ENCODE data around the gene TMEM161B.
A peak's percentile ranks its signal among the peaks of the same experiment; 100 is the strongest.
"Not testable (repeated sequence)": the region's sequence is repeated elsewhere in the genome, so short reads cannot be mapped to it uniquely, and the experiment has no call there.

The TMEM161B gene

GRCh38 chr5:88235828-88236227 lies 32.8 kb downstream of the TMEM161B start:
- Mint-ChIP-seq H3K27ac (no peak overlapping the region), H3K27me3 (no peaks in the 10 kb centered on the region), H3K36me3 (peaks cover 38% of the 10 kb centered on the region), H3K9me3 (no peaks in the 10 kb centered on the region), H3K4me3 (no peak overlapping the region), H3K4me1 (no peaks in the 10 kb centered on the region)
- no peak for ATAC-seq

- Mint-ChIP-seq H3K27ac (no peak overlapping the region), H3K27me3 (no peaks in the 10 kb centered on the region), H3K4me3 (no peak overlapping the region), H3K9me3 (no peaks in the 10 kb centered on the region), H3K36me3 (peaks cover 42% of the 10 kb centered on the region), H3K4me1 (no peaks in the 10 kb centered on the region)
- ATAC-seq, result no peak
Measured at GRCh38 chr5:88235346-88235745, 33.3 kb downstream of the TMEM161B start.

- Mint-ChIP-seq H3K4me1 (peaks cover 7% of the 10 kb centered on the region), H3K27ac (no peak overlapping the region), H3K27me3 (no peaks in the 10 kb centered on the region), H3K4me3 (no peak overlapping the region), H3K36me3 (peaks cover 54% of the 10 kb centered on the region), H3K9me3 (no peaks in the 10 kb centered on the region)
- ATAC-seq, result no peak
Measured at GRCh38 chr5:88230546-88231066, 38.0 kb downstream of the TMEM161B start.

GRCh38 chr5:88226881-88227450 lies 41.7 kb downstream of the TMEM161B start:
- Mint-ChIP-seq H3K27me3 (no peaks in the 10 kb centered on the region), H3K4me1 (peaks cover 13% of the 10 kb centered on the region), H3K4me3 (no peak overlapping the region), H3K36me3 (peaks cover 45% of the 10 kb centered on the region), H3K9me3 (no peaks in the 10 kb centered on the region), H3K27ac (peak overlapping the region; percentile 19)
- no peak for ATAC-seq

GRCh38 chr5:88214655-88215054 lies 54.0 kb downstream of the TMEM161B start:
- Mint-ChIP-seq H3K4me1 (no peaks in the 10 kb centered on the region), H3K27me3 (no peaks in the 10 kb centered on the region), H3K4me3 (no peak overlapping the region), H3K36me3 (peaks cover 75% of the 10 kb centered on the region), H3K9me3 (no peaks in the 10 kb centered on the region), H3K27ac (no peak overlapping the region)
- ATAC-seq, result no peak

GRCh38 chr5:88207575-88207974 lies 61.1 kb downstream of the TMEM161B start:
- Mint-ChIP-seq H3K4me1 (no peaks in the 10 kb centered on the region), H3K4me3 (no peak overlapping the region), H3K9me3 (no peaks in the 10 kb centered on the region), H3K36me3 (peaks cover 68% of the 10 kb centered on the region), H3K27ac (no peak overlapping the region), H3K27me3 (no peaks in the 10 kb centered on the region)
- no peak for ATAC-seq

- Mint-ChIP-seq H3K27me3 (no peaks in the 10 kb centered on the region), H3K4me1 (no peaks in the 10 kb centered on the region), H3K36me3 (peaks cover 65% of the 10 kb centered on the region), H3K4me3 (no peak overlapping the region), H3K9me3 (no peaks in the 10 kb centered on the region), H3K27ac (no peak overlapping the region)
- no peak for ATAC-seq
Measured at GRCh38 chr5:88203981-88204750, 64.5 kb downstream of the TMEM161B start.

GRCh38 chr5:88195636-88196035 lies 73.0 kb downstream of the TMEM161B start:
- no peak for ATAC-seq
- H3K9me3 Mint-ChIP-seq, result peaks cover 6% of the 10 kb centered on the region
- no peak overlapping the region for H3K4me3 Mint-ChIP-seq
- H3K36me3 Mint-ChIP-seq, result peaks cover 79% of the 10 kb centered on the region
- H3K27ac Mint-ChIP-seq, result no peak overlapping the region
- H3K27me3 Mint-ChIP-seq, result no peaks in the 10 kb centered on the region
- H3K4me1 Mint-ChIP-seq, result peaks cover 4% of the 10 kb centered on the region

- Mint-ChIP-seq H3K4me3 (no peak overlapping the region), H3K4me1 (peaks cover 4% of the 10 kb centered on the region), H3K27me3 (no peaks in the 10 kb centered on the region), H3K27ac (no peak overlapping the region), H3K9me3 (peaks cover 11% of the 10 kb centered on the region), H3K36me3 (peaks cover 79% of the 10 kb centered on the region)
- ATAC-seq, result no peak
Measured at GRCh38 chr5:88193896-88194295, 74.7 kb downstream of the TMEM161B start.

- Mint-ChIP-seq H3K27ac (no peak overlapping the region), H3K9me3 (peaks cover 13% of the 10 kb centered on the region), H3K36me3 (peaks cover 89% of the 10 kb centered on the region), H3K4me3 (no peak overlapping the region), H3K27me3 (no peaks in the 10 kb centered on the region), H3K4me1 (peaks cover 4% of the 10 kb centered on the region)
- no peak for ATAC-seq
Measured at GRCh38 chr5:88190106-88190834, 78.4 kb downstream of the TMEM161B start.

- not testable (repeated sequence) for H3K27me3 Mint-ChIP-seq, H3K27ac Mint-ChIP-seq, H3K4me1 Mint-ChIP-seq, H3K4me3 Mint-ChIP-seq, ATAC-seq
- Mint-ChIP-seq H3K36me3 (peaks cover 87% of the 10 kb centered on the region), H3K9me3 (peaks cover 13% of the 10 kb centered on the region)
Measured at GRCh38 chr5:88189484-88189883, 79.2 kb downstream of the TMEM161B start.

GRCh38 chr5:88188458-88189132 lies 80.0 kb downstream of the TMEM161B start:
- peaks cover 4% of the 10 kb centered on the region for H3K4me1 Mint-ChIP-seq
- peaks cover 78% of the 10 kb centered on the region for H3K36me3 Mint-ChIP-seq
- no peak for ATAC-seq
- no peak overlapping the region for H3K4me3 Mint-ChIP-seq
- no peaks in the 10 kb centered on the region for H3K27me3 Mint-ChIP-seq
- peaks cover 11% of the 10 kb centered on the region for H3K9me3 Mint-ChIP-seq
- H3K27ac Mint-ChIP-seq, result no peak overlapping the region

GRCh38 chr5:88183255-88183654 lies 85.4 kb downstream of the TMEM161B start:
- no peak overlapping the region for H3K27ac Mint-ChIP-seq
- ATAC-seq, result no peak
- no peak overlapping the region for H3K4me3 Mint-ChIP-seq

GRCh38 chr5:88177486-88177885 lies 91.2 kb downstream of the TMEM161B start:
- not testable (repeated sequence) for ATAC-seq, H3K27me3 Mint-ChIP-seq, H3K27ac Mint-ChIP-seq, H3K4me1 Mint-ChIP-seq, H3K36me3 Mint-ChIP-seq, H3K4me3 Mint-ChIP-seq
- H3K9me3 Mint-ChIP-seq, result peaks cover 10% of the 10 kb centered on the region

More at GRCh38 chr5:88183255-88183654, 85.4 kb downstream of the TMEM161B start:
- Mint-ChIP-seq H3K27me3 (no peaks in the 10 kb centered on the region), H3K4me1 (no peaks in the 10 kb centered on the region), H3K36me3 (peaks cover 31% of the 10 kb centered on the region), H3K9me3 (no peaks in the 10 kb centered on the region)

Measured in stimulated activated memory B cell treated with anti-CD40 and anti-IgM and Interleukin-4, amounts not matched to agents 10 μg/mL and 1 μg/mL and 100 μg/mL, for 72 hours (primary cell).